Epithelial cell of prostate (primary cell): ENCODE data around the gene TRUB2.

Experiments used
- DNase-seq: peaks from one replicate; pipeline ENCODE4 v3.0.0-alpha.2; 2011; ENCODE audit warnings: low read depth, low spot score
- H3K27ac ChIP-seq: fragments of 450-650 bp; 2 replicates; pipeline ENCODE4 v1.5.1; 2017; ENCODE audit warnings: mild to moderate bottlenecking

TRUB2 gene

DNA sequence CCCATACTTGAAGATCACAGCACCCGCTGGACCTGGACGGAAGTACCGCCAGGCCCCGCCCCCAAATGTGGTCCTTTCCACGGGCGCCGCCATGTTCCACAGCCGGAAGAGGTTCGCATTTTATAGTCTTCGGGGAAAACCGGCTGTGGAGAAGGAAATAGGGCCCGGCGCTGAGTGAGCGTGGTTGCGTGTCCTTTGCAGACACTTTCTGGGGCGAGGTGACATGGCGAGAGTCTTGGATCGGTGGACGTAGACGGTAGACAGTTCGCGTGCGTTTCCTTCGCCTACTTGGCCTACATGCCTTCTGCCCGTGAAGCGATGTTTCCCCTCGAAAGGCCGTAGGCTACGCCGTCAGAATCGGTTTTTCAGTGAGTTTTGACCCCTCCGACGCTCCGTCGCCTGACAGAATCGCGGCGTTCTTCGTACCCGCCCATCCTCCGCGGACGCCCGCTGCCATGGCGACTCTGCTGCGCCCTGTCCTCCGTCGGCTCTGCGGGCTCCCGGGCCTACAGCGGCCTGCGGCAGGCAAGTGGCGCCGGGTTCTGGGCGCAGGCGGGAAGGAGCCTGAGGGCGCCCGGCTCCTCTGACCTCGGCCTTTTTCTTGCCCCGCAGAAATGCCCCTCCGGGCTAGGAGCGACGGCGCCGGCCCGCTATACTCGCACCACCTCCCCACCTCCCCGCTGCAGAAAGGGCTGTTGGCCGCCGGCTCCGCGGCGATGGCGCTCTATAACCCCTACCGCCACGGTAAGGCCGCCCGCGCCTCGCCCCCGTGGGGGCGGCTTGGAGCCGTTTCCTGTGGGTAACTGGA lies at the start of gene TRUB2, which contains the start of gene COQ4:
TSS of gene TRUB2 (minus strand) at position 44 of the 808 bp plus-strand sequence. CDS start at position 5, 39 bp downstream.
TSS of gene COQ4 (plus strand) at position 436 of the 808 bp plus-strand sequence. CDS start at position 456, 20 bp downstream.
- H3K27ac ChIP-seq, result peak within 1 kb of the TSS; percentile 87
- DNase-seq, result peak; percentile 72

DNA sequence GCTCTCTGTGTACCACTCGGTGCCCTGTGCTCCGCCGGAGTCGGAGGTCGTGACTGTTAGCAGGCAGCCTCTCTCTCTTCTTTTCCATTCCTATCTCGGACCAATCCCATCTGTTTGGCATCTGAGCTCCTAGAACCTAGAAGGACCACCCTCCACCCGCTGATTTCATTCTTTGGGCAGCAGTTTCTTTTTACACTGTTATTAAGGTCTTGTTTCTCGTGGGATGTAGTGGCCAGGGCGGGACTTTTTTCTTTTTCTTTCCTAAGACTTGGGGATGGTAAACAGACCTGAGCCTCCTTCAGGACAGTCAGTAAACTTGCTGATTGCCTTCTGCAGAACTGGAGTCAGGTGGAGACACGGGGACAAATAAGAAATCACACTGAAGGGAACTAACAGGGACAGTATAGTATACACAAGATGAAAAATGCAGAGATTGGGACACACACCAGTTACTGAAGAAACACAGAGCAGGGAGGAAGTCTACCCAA lies 49.4 kb upstream of the TRUB2 start:
- no peak for DNase-seq
- peak overlapping the region; percentile 92 for H3K27ac ChIP-seq

DNA sequence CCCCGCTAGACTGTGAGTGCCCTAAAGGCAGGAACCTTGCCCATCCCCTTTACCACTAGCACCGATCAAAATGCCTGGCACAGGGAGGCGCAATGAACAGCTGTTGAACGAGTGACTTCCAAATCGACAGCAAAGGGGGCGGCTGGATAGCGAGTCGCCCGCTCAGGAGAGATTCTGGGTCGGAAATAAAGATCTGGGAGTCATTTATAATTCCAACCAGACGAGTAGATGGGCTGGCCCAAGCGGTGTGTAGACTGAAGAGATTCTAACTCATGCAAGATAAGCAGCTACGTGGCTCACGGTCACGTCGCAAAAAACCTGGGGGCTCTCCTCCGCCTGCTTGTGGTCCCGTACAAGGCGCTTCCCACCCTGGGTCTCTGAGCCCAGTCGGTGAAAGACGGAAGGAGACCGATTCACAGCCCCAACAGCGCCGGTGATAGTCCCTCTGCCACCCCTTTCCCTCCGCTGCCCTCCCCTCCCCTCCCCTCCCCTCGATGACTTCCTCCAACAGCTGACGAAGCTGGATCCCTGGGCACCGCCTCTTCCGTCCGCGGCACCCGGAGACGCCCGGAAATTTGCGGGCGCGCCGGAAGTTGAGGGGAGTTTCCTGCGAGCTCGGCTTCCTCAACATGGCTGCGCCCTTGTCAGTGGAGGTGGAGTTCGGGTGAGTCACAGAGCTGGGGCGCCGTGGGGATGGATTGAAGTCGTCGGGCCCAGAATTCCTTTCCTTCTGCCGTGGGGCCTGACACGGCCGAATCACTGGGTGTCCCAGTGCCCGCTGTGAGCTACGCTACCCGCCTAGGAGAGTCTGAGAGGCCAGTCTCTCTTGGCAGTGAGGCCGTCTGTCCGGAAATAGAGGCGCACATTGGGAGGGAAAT lies 48.7 kb upstream of the TRUB2 start, which contains the start of gene URM1:
TSS of gene URM1 (plus strand) at position 623 of the 878 bp plus-strand sequence. CDS start at position 630, 7 bp downstream.
- H3K27ac ChIP-seq, result peak within 1 kb of the TSS; percentile 92
- DNase-seq, result peak; percentile 87

DNA sequence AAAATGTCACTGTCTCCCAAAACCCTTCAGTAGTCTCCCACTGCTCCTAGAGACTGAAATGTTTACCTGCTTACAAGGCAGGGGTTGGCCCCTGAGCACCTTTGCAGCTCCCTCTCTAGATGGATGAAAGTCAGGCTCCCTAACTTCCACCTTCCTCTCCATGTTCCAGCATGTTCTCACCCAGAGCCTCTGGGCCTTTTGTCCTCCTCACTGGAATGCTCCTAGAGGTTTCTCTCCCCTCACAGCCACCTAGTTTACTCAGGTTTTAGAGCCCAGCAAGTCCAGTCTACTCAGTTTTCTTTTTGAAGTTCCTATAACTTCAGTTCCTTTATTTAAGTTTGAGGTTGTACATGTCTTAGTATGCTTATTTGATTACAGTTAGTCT lies 48.1 kb upstream of the TRUB2 start:
- DNase-seq, result no peak
- H3K27ac ChIP-seq, result peak overlapping the region; percentile 92

GRCh38 chr9:128369024-128369706 lies 46.9 kb upstream of the TRUB2 start:
- DNase-seq, result no peak
- H3K27ac ChIP-seq, result peak overlapping the region; percentile 92

- no peak for DNase-seq
- H3K27ac ChIP-seq, result no peak overlapping the region
These were observed 43.3 kb upstream of the TRUB2 start for GRCh38 chr9:128365525-128365924.

GRCh38 chr9:128362774-128363173 lies 40.5 kb upstream of the TRUB2 start:
- DNase-seq, result no peak
- no peak overlapping the region for H3K27ac ChIP-seq

GRCh38 chr9:128361986-128362646 lies 39.9 kb upstream of the TRUB2 start:
- DNase-seq, result no peak

GRCh38 chr9:128361296-128361985 lies 39.2 kb upstream of the TRUB2 start:
- DNase-seq, result no peak
- H3K27ac ChIP-seq, result peak overlapping the region; percentile 41

More at GRCh38 chr9:128361986-128362646, 39.9 kb upstream of the TRUB2 start:
- H3K27ac ChIP-seq, result peak overlapping the region; percentile 41

DNA sequence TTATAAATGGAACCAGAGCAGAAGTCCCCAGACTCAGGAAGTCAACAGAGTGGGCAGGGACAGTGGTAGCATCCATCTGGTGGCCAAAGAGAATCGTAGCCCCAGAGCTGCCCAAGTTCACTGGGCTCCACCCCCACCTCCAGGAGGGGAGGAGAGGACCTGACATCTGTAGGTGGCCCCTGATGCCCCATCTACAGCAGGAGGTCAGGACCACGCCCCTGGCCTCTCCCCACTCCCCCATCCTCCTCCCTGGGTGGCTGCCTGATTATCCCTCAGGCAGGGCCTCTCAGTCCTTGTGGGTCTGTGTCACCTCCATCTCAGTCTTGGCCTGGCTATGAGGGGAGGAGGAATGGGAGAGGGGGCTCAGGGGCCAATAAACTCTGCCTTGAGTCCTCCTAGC lies 38.6 kb upstream of the TRUB2 start:
- no peak for DNase-seq

GRCh38 chr9:128358861-128359260 lies 36.6 kb upstream of the TRUB2 start:
- no peak overlapping the region for H3K27ac ChIP-seq
- DNase-seq, result no peak

More for the DNA sequence above, 38.6 kb upstream of the TRUB2 start:
- no peak overlapping the region for H3K27ac ChIP-seq

GRCh38 chr9:128358090-128358489 lies 35.8 kb upstream of the TRUB2 start:
- H3K27ac ChIP-seq, result no peak overlapping the region
- no peak for DNase-seq

GRCh38 chr9:128355451-128355850 lies 33.2 kb upstream of the TRUB2 start:
- DNase-seq, result no peak
- H3K27ac ChIP-seq, result no peak overlapping the region

- no peak overlapping the region for H3K27ac ChIP-seq
- DNase-seq, result no peak
These were observed 27.5 kb upstream of the TRUB2 start for GRCh38 chr9:128349772-128350171.

- H3K27ac ChIP-seq, result no peak overlapping the region
- no peak for DNase-seq
These were observed 26.9 kb upstream of the TRUB2 start for GRCh38 chr9:128349125-128349524.

- no peak for DNase-seq
- no peak overlapping the region for H3K27ac ChIP-seq
These were observed 22.8 kb upstream of the TRUB2 start for GRCh38 chr9:128344931-128345605.

- H3K27ac ChIP-seq, result no peak overlapping the region
- DNase-seq, result no peak
These were observed 21.6 kb upstream of the TRUB2 start for GRCh38 chr9:128343855-128344254.

- no peak for DNase-seq
- no peak overlapping the region for H3K27ac ChIP-seq
These were observed 20.9 kb upstream of the TRUB2 start for GRCh38 chr9:128342971-128343680.
